HepG2 (cell line): Measurements from ENCODE around the gene GORASP2. TPM values are rescaled to one million over a fixed set of nuclear protein-coding genes. Genes with fewer than 3 reads are reported as not detected.
A peak's percentile ranks its signal among the peaks of the same experiment; 100 is the strongest.

Experiments
- CHCHD3 ChIP-seq: sonication (generic); formaldehyde crosslinking; IDR thresholded peaks from 2 replicates; pipeline ENCODE4 v1.8.0; 2022; ENCODE audit warnings: mild to moderate bottlenecking, missing genetic modification reagents, moderate library complexity
- EEA1 ChIP-seq: sonication (generic); formaldehyde crosslinking; IDR thresholded peaks from 2 replicates; pipeline ENCODE4 v1.5.1; 2020; ENCODE audit warnings: mild to moderate bottlenecking, missing genetic modification reagents, borderline replicate concordance
- IRF2 ChIP-seq: IDR thresholded peaks from 2 replicates; pipeline ENCODE4 v1.6.1; 2018; ENCODE audit warnings: missing genetic modification reagents, missing compliant biosample characterization
- KDM5A ChIP-seq: fragments of 200-600 bp; sonication (generic); IDR thresholded peaks from 2 replicates; pipeline ENCODE4 v1.7.0; 2018; ENCODE audit warnings: antibody characterized with exemption, mild to moderate bottlenecking, low read length, borderline replicate concordance
- MYC ChIP-seq: sonication (generic); formaldehyde crosslinking; IDR thresholded peaks from 2 replicates; pipeline ENCODE4 v1.9.0; 2021; ENCODE audit warnings: missing genetic modification reagents, borderline replicate concordance
- NAIF1 ChIP-seq: sonication (generic); formaldehyde crosslinking; IDR thresholded peaks from 2 replicates; pipeline ENCODE4 v1.5.0; 2020; ENCODE audit warnings: mild to moderate bottlenecking, missing genetic modification reagents, borderline replicate concordance
- NFE2 ChIP-seq: sonication (generic); formaldehyde crosslinking; IDR thresholded peaks from 2 replicates; pipeline ENCODE4 v1.4.0; 2020; ENCODE audit warnings: missing genetic modification reagents
- NFYB ChIP-seq: sonication (generic); formaldehyde crosslinking; IDR thresholded peaks from 2 replicates; pipeline ENCODE4 v1.4.0; 2020; ENCODE audit warnings: missing genetic modification reagents
- PHF20 ChIP-seq: sonication (generic); formaldehyde crosslinking; IDR thresholded peaks from 2 replicates; pipeline ENCODE4 v1.5.0; 2020; ENCODE audit warnings: mild to moderate bottlenecking, missing genetic modification reagents
- RAD51 ChIP-seq: fragments of 450-650 bp; IDR thresholded peaks from 2 replicates; pipeline ENCODE4 v1.6.1; 2016; ENCODE audit warnings: borderline replicate concordance
- SMC3 ChIP-seq: IDR thresholded peaks from 2 replicates; pipeline ENCODE4 v1.6.1; 2011; ENCODE audit warnings: low read length, improper control_type of control experiment
- SP5 ChIP-seq: IDR thresholded peaks from 2 replicates; pipeline ENCODE4 v1.6.1; 2016; ENCODE audit warnings: low read depth, borderline replicate concordance
- TCF7 ChIP-seq: sonication (generic); IDR thresholded peaks from 2 replicates; pipeline ENCODE4 v1.6.1; 2016; ENCODE audit warnings: antibody characterized with exemption, low read depth
- ZBTB21 ChIP-seq: sonication (generic); formaldehyde crosslinking; IDR thresholded peaks from 2 replicates; pipeline ENCODE4 v1.4.0; 2020; ENCODE audit warnings: missing genetic modification reagents
- ZBTB38 ChIP-seq: sonication (generic); formaldehyde crosslinking; IDR thresholded peaks from 2 replicates; pipeline ENCODE4 v1.5.1; 2020; ENCODE audit warnings: mild to moderate bottlenecking, missing genetic modification reagents
- ZFP1 ChIP-seq: IDR thresholded peaks from 2 replicates; pipeline ENCODE4 v1.6.1; 2016
- ZFP82 ChIP-seq: sonication (generic); formaldehyde crosslinking; IDR thresholded peaks from 2 replicates; pipeline ENCODE4 v1.5.1; 2020; ENCODE audit warnings: mild to moderate bottlenecking, missing genetic modification reagents, borderline replicate concordance
- ZNF557 ChIP-seq: sonication (generic); formaldehyde crosslinking; IDR thresholded peaks from 2 replicates; pipeline ENCODE4 v1.4.0; 2020; ENCODE audit warnings: missing genetic modification reagents
- polyA plus RNA-seq, 8 experiments: library from polyadenylated mRNA; depleted of rRNA in 3 of 8; stranded (reverse) in 7 of 8; unstranded in 1 of 8; fragments of >200 nt; fragmentation: Illumina TruSeq in 4 of 8; extraction: Trizol in 4 of 8; gene quantifications; 2 replicates each; pipeline versions ENCODE4 v1.2.1 to v1.2.3, GENCODE V29; 2011 to 2016; ENCODE audit warnings: low read depth in 4 of 8, missing spikeins in 1 of 8, mixed read lengths in 1 of 8; ENCODE audit not compliant: insufficient read depth in 1 of 8
- total RNA-seq, 5 experiments: library from RNA; depleted of rRNA; stranded (reverse); fragments of >200 nt; fragmentation: Illumina TruSeq; extraction: Trizol; gene quantifications; 2 replicates each; pipeline ENCODE4 v1.2.3, GENCODE V29; 2016; ENCODE audit warnings: low read depth in 1 of 5
- TF ChIP-seq, protein P1 (sequence below): sonication (generic); formaldehyde crosslinking; IDR thresholded peaks from 2 replicates; pipeline ENCODE4 v1.5.0; 2020; ENCODE audit warnings: mild to moderate bottlenecking, missing genetic modification reagents
- TF ChIP-seq, protein P2 (sequence below): sonication (generic); formaldehyde crosslinking; IDR thresholded peaks from 2 replicates; pipeline ENCODE4 v1.5.0; 2020; ENCODE audit warnings: mild to moderate bottlenecking, missing genetic modification reagents, moderate library complexity
- TF ChIP-seq, protein P3 (sequence below): sonication (generic); formaldehyde crosslinking; IDR thresholded peaks from 2 replicates; pipeline ENCODE4 v1.5.1; 2020; ENCODE audit warnings: missing genetic modification reagents, mild to moderate bottlenecking, borderline replicate concordance
- TF ChIP-seq, protein P4 (sequence below): sonication (generic); formaldehyde crosslinking; IDR thresholded peaks from 2 replicates; pipeline ENCODE4 v1.5.0; 2020; ENCODE audit warnings: mild to moderate bottlenecking, missing genetic modification reagents, borderline replicate concordance

The GORASP2 gene
- total and polyA plus RNA-seq, 2 of the 13 experiments (the other 11 are each of a cell fraction or from before 2014, with no cell fraction given), result 103 to 239 TPM

DNA sequence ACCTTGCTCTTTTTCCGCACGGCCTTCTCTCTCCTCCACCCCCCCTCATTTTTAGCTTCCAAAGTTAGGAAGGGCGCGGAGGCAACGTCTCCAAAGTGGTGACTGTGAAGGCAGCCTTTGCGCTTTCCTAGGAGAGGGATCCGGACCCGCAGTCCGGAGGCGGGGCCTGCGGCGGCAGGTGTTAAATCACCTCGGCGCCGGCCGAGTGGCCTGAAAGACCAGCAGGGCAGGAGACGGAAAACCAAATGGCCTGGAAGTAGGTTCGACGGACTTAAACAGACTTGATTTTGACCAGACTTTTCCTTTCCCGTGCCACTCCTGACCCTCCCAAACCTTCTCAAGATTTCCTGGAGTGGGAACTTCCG, 615 bp downstream of the GORASP2 start (continued):
- TF ChIP-seq, protein P1, sequence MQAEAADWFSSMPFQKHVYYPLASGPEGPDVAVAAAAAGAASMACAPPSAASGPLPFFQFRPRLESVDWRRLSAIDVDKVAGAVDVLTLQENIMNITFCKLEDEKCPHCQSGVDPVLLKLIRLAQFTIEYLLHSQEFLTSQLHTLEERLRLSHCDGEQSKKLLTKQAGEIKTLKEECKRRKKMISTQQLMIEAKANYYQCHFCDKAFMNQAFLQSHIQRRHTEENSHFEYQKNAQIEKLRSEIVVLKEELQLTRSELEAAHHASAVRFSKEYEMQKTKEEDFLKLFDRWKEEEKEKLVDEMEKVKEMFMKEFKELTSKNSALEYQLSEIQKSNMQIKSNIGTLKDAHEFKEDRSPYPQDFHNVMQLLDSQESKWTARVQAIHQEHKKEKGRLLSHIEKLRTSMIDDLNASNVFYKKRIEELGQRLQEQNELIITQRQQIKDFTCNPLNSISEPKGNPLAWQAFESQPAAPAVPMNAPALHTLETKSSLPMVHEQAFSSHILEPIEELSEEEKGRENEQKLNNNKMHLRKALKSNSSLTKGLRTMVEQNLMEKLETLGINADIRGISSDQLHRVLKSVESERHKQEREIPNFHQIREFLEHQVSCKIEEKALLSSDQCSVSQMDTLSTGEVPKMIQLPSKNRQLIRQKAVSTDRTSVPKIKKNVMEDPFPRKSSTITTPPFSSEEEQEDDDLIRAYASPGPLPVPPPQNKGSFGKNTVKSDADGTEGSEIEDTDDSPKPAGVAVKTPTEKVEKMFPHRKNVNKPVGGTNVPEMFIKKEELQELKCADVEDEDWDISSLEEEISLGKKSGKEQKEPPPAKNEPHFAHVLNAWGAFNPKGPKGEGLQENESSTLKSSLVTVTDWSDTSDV (CRISPR knock-in tag), result 0 out of 2 replicates have a peak, but pooled peaks have one; percentile 15
- TF ChIP-seq ZBTB38 (CRISPR knock-in tag), result no peak
- TF ChIP-seq ZFP1 (CRISPR knock-in tag), result no peak
- TF ChIP-seq SMC3, result no peak
- TF ChIP-seq, protein P2, sequence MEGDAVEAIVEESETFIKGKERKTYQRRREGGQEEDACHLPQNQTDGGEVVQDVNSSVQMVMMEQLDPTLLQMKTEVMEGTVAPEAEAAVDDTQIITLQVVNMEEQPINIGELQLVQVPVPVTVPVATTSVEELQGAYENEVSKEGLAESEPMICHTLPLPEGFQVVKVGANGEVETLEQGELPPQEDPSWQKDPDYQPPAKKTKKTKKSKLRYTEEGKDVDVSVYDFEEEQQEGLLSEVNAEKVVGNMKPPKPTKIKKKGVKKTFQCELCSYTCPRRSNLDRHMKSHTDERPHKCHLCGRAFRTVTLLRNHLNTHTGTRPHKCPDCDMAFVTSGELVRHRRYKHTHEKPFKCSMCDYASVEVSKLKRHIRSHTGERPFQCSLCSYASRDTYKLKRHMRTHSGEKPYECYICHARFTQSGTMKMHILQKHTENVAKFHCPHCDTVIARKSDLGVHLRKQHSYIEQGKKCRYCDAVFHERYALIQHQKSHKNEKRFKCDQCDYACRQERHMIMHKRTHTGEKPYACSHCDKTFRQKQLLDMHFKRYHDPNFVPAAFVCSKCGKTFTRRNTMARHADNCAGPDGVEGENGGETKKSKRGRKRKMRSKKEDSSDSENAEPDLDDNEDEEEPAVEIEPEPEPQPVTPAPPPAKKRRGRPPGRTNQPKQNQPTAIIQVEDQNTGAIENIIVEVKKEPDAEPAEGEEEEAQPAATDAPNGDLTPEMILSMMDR (CRISPR knock-in tag), result no peak
- TF ChIP-seq, protein P3, sequence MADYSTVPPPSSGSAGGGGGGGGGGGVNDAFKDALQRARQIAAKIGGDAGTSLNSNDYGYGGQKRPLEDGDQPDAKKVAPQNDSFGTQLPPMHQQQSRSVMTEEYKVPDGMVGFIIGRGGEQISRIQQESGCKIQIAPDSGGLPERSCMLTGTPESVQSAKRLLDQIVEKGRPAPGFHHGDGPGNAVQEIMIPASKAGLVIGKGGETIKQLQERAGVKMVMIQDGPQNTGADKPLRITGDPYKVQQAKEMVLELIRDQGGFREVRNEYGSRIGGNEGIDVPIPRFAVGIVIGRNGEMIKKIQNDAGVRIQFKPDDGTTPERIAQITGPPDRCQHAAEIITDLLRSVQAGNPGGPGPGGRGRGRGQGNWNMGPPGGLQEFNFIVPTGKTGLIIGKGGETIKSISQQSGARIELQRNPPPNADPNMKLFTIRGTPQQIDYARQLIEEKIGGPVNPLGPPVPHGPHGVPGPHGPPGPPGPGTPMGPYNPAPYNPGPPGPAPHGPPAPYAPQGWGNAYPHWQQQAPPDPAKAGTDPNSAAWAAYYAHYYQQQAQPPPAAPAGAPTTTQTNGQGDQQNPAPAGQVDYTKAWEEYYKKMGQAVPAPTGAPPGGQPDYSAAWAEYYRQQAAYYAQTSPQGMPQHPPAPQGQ (CRISPR knock-in tag), result no peak
- TF ChIP-seq SP5 (CRISPR knock-in tag), result peak; percentile 20; the same call in 1 of the 2 replicates
- no peak for TF ChIP-seq RAD51
- no peak for TF ChIP-seq NFE2 (CRISPR knock-in tag)
- TF ChIP-seq MYC, result no peak
- TF ChIP-seq, protein P4, sequence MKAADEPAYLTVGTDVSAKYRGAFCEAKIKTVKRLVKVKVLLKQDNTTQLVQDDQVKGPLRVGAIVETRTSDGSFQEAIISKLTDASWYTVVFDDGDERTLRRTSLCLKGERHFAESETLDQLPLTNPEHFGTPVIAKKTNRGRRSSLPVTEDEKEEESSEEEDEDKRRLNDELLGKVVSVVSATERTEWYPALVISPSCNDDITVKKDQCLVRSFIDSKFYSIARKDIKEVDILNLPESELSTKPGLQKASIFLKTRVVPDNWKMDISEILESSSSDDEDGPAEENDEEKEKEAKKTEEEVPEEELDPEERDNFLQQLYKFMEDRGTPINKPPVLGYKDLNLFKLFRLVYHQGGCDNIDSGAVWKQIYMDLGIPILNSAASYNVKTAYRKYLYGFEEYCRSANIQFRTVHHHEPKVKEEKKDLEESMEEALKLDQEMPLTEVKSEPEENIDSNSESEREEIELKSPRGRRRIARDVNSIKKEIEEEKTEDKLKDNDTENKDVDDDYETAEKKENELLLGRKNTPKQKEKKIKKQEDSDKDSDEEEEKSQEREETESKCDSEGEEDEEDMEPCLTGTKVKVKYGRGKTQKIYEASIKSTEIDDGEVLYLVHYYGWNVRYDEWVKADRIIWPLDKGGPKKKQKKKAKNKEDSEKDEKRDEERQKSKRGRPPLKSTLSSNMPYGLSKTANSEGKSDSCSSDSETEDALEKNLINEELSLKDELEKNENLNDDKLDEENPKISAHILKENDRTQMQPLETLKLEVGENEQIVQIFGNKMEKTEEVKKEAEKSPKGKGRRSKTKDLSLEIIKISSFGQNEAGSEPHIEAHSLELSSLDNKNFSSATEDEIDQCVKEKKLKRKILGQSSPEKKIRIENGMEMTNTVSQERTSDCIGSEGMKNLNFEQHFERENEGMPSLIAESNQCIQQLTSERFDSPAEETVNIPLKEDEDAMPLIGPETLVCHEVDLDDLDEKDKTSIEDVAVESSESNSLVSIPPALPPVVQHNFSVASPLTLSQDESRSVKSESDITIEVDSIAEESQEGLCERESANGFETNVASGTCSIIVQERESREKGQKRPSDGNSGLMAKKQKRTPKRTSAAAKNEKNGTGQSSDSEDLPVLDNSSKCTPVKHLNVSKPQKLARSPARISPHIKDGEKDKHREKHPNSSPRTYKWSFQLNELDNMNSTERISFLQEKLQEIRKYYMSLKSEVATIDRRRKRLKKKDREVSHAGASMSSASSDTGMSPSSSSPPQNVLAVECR (CRISPR knock-in tag), result no peak
- no peak for TF ChIP-seq KDM5A
- TF ChIP-seq NAIF1 (CRISPR knock-in tag), result no peak
- TF ChIP-seq ZFP82 (CRISPR knock-in tag), result no peak
- no peak for TF ChIP-seq ZBTB21
- TF ChIP-seq TCF7, result no peak
- no peak for TF ChIP-seq NFYB
- TF ChIP-seq PHF20 (CRISPR knock-in tag), result no peak
- TF ChIP-seq CHCHD3 (CRISPR knock-in tag), result no peak
- TF ChIP-seq IRF2 (CRISPR knock-in tag), result 0 out of 2 replicates have a peak, but pooled peaks have one; percentile 8
- TF ChIP-seq EEA1 (CRISPR knock-in tag), result no peak
- TF ChIP-seq ZNF557 (CRISPR knock-in tag), result no peak
